ENCODE results near the gene STAC.
"Not testable (repeated sequence)": the region's sequence is repeated elsewhere in the genome, so short reads cannot be mapped to it uniquely, and the experiment has no call there.

Gene STAC

DNA sequence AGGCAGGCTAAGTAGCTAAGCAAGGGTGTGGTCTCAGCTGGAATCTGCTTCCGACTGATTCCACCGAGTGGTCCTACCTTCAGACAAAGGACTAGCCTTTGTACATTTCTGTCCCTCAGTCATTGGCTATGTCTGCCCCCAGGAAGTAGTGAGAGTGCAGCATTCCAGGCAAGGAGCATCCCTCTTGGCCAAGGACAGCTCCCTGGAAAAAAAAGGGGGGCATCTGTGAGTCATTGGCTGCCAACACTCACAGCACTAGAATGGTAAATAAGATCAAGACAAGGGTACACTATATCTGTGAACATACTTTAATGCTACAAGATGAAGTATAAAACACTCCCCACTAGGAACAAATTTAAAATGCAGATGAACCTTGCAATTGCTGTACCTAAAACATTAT lies 66.8 kb downstream of the STAC start:
- Histone ChIP-seq H3K4me2 (ENCODE audit: low read length) (no peak overlapping the region), H3K27me3 (ENCODE audit: low read depth, low read length) (no peaks in the 10 kb centered on the region), H4K20me1 (ENCODE audit: insufficient read depth, low read length) (no peaks in the 10 kb centered on the region), H3K9me3 (ENCODE audit: insufficient read depth, low read length) (no peaks in the 10 kb centered on the region), H3K79me2 (ENCODE audit: low read length) (no peaks in the 10 kb centered on the region), H3K4me1 (ENCODE audit: low read length) (no peaks in the 10 kb centered on the region), H3K36me3 (replicated peaks; ENCODE audit: low read depth, low read length) (no peaks in the 10 kb centered on the region), H3K9ac (ENCODE audit: low read length) (no peak overlapping the region), H3K27ac (ENCODE audit: low read length) (no peak overlapping the region), H3K4me3 (ENCODE audit: low read length) (no peak overlapping the region), H2AFZ (ENCODE audit: low read depth, low read length) (no peak overlapping the region)
- TF ChIP-seq, protein P1, sequence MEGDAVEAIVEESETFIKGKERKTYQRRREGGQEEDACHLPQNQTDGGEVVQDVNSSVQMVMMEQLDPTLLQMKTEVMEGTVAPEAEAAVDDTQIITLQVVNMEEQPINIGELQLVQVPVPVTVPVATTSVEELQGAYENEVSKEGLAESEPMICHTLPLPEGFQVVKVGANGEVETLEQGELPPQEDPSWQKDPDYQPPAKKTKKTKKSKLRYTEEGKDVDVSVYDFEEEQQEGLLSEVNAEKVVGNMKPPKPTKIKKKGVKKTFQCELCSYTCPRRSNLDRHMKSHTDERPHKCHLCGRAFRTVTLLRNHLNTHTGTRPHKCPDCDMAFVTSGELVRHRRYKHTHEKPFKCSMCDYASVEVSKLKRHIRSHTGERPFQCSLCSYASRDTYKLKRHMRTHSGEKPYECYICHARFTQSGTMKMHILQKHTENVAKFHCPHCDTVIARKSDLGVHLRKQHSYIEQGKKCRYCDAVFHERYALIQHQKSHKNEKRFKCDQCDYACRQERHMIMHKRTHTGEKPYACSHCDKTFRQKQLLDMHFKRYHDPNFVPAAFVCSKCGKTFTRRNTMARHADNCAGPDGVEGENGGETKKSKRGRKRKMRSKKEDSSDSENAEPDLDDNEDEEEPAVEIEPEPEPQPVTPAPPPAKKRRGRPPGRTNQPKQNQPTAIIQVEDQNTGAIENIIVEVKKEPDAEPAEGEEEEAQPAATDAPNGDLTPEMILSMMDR (IDR thresholded peaks at IDR 0.05; ENCODE audit: low read depth, low read length), result no peak
- no peak for TF ChIP-seq EZH2phosphoT487 (IDR thresholded peaks at IDR 0.05; ENCODE audit: low read depth)

GRCh38 chr3:36451816-36452215 lies 71.5 kb downstream of the STAC start:
- Histone ChIP-seq H3K27me3 (ENCODE audit: low read depth, low read length) (no peaks in the 10 kb centered on the region), H3K4me1 (ENCODE audit: low read length) (no peaks in the 10 kb centered on the region), H4K20me1 (ENCODE audit: insufficient read depth, low read length) (no peaks in the 10 kb centered on the region), H3K79me2 (ENCODE audit: low read length) (no peaks in the 10 kb centered on the region), H2AFZ (ENCODE audit: low read depth, low read length) (no peak overlapping the region), H3K36me3 (replicated peaks; ENCODE audit: low read depth, low read length) (no peaks in the 10 kb centered on the region), H3K4me2 (ENCODE audit: low read length) (no peak overlapping the region), H3K9ac (ENCODE audit: low read length) (no peak overlapping the region), H3K9me3 (ENCODE audit: insufficient read depth, low read length) (no peaks in the 10 kb centered on the region), H3K4me3 (ENCODE audit: low read length) (no peak overlapping the region), H3K27ac (ENCODE audit: low read length) (no peak overlapping the region)
- TF ChIP-seq, protein P1 (IDR thresholded peaks at IDR 0.05; ENCODE audit: low read depth, low read length), result no peak
- no peak for TF ChIP-seq EZH2phosphoT487 (IDR thresholded peaks at IDR 0.05; ENCODE audit: low read depth)

DNA sequence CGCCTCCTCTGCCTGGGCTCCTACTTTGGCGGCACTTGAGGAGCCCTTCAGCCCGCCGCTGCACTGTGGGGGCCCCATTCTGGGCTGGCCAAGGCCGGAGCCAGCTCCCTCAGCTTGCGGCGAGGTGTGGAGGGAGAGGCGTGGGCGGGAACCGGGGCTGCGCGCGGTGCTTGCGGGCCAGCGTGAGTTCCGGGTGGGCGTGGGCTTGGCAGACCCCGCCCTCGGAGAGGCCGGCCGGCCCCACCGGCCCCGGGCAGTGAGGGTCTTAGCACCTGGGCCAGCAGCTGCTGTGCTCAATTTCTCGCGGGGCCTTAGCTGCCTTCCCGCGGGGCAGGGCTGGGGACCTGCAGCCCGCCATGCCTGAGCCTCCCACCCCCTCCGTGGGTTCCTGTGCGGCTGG lies 72.9 kb downstream of the STAC start:
- not testable (repeated sequence) for H3K27ac ChIP-seq (ENCODE audit: low read length); H4K20me1 ChIP-seq (ENCODE audit: insufficient read depth, low read length); H2AFZ ChIP-seq (ENCODE audit: low read depth, low read length); H3K4me3 ChIP-seq (ENCODE audit: low read length); H3K4me1 ChIP-seq (ENCODE audit: low read length); H3K4me2 ChIP-seq (ENCODE audit: low read length); H3K79me2 ChIP-seq (ENCODE audit: low read length); H3K36me3 ChIP-seq (replicated peaks; ENCODE audit: low read depth, low read length); H3K9ac ChIP-seq (ENCODE audit: low read length); H3K27me3 ChIP-seq (ENCODE audit: low read depth, low read length); H3K9me3 ChIP-seq (ENCODE audit: insufficient read depth, low read length)

GRCh38 chr3:36453896-36454295 lies 73.6 kb downstream of the STAC start:
- H3K27ac ChIP-seq (ENCODE audit: low read length); H3K79me2 ChIP-seq (ENCODE audit: low read length); H3K27me3 ChIP-seq (ENCODE audit: low read depth, low read length); H3K9ac ChIP-seq (ENCODE audit: low read length); H4K20me1 ChIP-seq (ENCODE audit: insufficient read depth, low read length); H3K4me2 ChIP-seq (ENCODE audit: low read length); H3K4me1 ChIP-seq (ENCODE audit: low read length); H3K9me3 ChIP-seq (ENCODE audit: insufficient read depth, low read length); H2AFZ ChIP-seq (ENCODE audit: low read depth, low read length); H3K4me3 ChIP-seq (ENCODE audit: low read length); H3K36me3 ChIP-seq (replicated peaks; ENCODE audit: low read depth, low read length): not testable (repeated sequence)

GRCh38 chr3:36455406-36455805 lies 75.1 kb downstream of the STAC start:
- no peak overlapping the region for H3K4me2 ChIP-seq (ENCODE audit: low read length)
- no peak overlapping the region for H2AFZ ChIP-seq (ENCODE audit: low read depth, low read length)
- H3K36me3 ChIP-seq (replicated peaks; ENCODE audit: low read depth, low read length), result no peaks in the 10 kb centered on the region
- H4K20me1 ChIP-seq (ENCODE audit: insufficient read depth, low read length), result no peaks in the 10 kb centered on the region
- H3K27ac ChIP-seq (ENCODE audit: low read length), result no peak overlapping the region
- no peaks in the 10 kb centered on the region for H3K9me3 ChIP-seq (ENCODE audit: insufficient read depth, low read length)
- no peaks in the 10 kb centered on the region for H3K27me3 ChIP-seq (ENCODE audit: low read depth, low read length)
- H3K4me3 ChIP-seq (ENCODE audit: low read length), result no peak overlapping the region
- H3K79me2 ChIP-seq (ENCODE audit: low read length), result no peaks in the 10 kb centered on the region
- no peak overlapping the region for H3K9ac ChIP-seq (ENCODE audit: low read length)
- TF ChIP-seq EZH2phosphoT487 (IDR thresholded peaks at IDR 0.05; ENCODE audit: low read depth), result no peak
- TF ChIP-seq, protein P1 (IDR thresholded peaks at IDR 0.05; ENCODE audit: low read depth, low read length), result no peak
- H3K4me1 ChIP-seq (ENCODE audit: low read length), result no peaks in the 10 kb centered on the region
